IPS-18c (cell line): ENCODE results near the gene DGKG.

Experiments used
- H3K4me3 ChIP-seq: 2 replicates; pipeline ENCODE4 v1.7.0; 2013; ENCODE audit warnings: low read depth, mild to moderate bottlenecking, low read length, moderate library complexity; ENCODE audit not compliant: insufficient read depth
- H3K9me3 ChIP-seq: one replicate; pipeline ENCODE4 v1.6.1; 2013; ENCODE audit warnings: mild to moderate bottlenecking, low read length, moderate library complexity; ENCODE audit not compliant: control insufficient read depth, insufficient read depth

The DGKG gene

GRCh38 chr3:186361762-186362536, at the start of gene DGKG:
Gene DGKG (minus strand): TSS chr3:186362234. CDS start chr3:186320459, 41,775 bp downstream.
- H3K4me3 ChIP-seq, result peak within 1 kb of the TSS; percentile 52
- H3K9me3 ChIP-seq, result peaks cover 2% of the 10 kb centered on the region

GRCh38 chr3:186411089-186411488, 49.1 kb upstream of the DGKG start:
- H3K9me3 ChIP-seq, result no peaks in the 10 kb centered on the region
- no peak overlapping the region for H3K4me3 ChIP-seq

- H3K9me3 ChIP-seq, result no peaks in the 10 kb centered on the region
- no peak overlapping the region for H3K4me3 ChIP-seq
These were observed 44.9 kb upstream of the DGKG start for GRCh38 chr3:186406669-186407635.

- Histone ChIP-seq H3K4me3 (no peak overlapping the region), H3K9me3 (no peaks in the 10 kb centered on the region)
These were observed 39.5 kb upstream of the DGKG start for GRCh38 chr3:186401556-186401955.

- Histone ChIP-seq H3K9me3 (no peaks in the 10 kb centered on the region), H3K4me3 (no peak overlapping the region)
These were observed 38.6 kb upstream of the DGKG start for GRCh38 chr3:186400662-186401061.

DNA sequence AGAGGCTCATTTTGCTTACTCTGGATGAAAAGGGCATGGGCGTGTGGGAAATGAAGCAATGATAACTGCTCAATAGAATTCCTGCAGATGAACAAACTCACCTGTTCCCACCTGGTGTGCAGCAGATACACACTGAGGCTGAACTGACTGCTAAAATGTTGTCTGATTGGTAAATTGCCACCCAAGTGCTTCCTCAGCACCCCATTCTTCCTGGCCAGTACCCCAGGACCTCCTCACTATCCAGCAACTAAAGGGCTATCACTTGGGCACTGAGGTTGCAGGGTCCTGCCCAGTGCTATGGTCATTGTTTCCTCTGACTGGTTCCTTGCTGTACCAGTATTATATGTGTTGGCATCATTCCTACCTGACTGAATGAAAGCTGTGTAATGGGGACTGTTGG, 38.0 kb upstream of the DGKG start:
- no peak overlapping the region for H3K4me3 ChIP-seq
- H3K9me3 ChIP-seq, result no peaks in the 10 kb centered on the region

- Histone ChIP-seq H3K9me3 (no peaks in the 10 kb centered on the region), H3K4me3 (no peak overlapping the region)
These were observed 32.7 kb upstream of the DGKG start for GRCh38 chr3:186394566-186395217.

GRCh38 chr3:186386883-186387560, 25.0 kb upstream of the DGKG start:
- no peaks in the 10 kb centered on the region for H3K9me3 ChIP-seq
- no peak overlapping the region for H3K4me3 ChIP-seq

DNA sequence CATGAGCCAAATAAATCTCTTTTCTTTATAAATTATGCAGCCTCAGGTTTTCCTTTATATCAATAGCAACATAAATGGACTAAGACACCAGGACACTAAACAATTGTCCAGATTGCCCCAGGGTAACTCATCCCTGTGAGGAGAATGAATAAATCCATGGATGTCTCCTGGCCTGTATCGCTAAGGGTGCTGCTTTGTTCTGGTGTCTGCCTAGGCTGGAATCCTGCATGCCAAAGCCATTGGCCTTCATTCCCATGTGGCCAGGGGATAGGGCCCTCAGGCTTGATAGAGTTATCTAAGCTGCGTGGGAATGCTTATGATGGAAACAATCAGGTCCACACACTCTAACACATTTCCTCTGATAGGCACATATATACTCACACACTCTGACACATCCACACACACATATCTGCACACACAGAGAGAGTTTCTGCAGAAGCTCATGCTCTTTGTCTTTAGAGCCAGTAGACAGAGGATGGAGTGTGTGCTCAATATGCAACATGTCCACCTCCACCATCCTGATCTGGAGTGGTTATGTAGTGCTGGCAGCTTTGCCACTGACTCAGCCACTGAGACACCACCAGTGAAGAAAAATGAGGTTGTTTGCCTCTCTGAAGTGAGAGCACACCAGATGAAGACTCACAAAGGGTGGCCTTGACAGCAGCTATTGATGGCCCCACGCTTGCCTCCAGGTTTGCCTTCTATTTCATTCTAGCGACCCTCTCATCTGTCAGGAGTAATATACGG, 24.0 kb upstream of the DGKG start:
- Histone ChIP-seq H3K9me3 (no peaks in the 10 kb centered on the region), H3K4me3 (no peak overlapping the region)

DNA sequence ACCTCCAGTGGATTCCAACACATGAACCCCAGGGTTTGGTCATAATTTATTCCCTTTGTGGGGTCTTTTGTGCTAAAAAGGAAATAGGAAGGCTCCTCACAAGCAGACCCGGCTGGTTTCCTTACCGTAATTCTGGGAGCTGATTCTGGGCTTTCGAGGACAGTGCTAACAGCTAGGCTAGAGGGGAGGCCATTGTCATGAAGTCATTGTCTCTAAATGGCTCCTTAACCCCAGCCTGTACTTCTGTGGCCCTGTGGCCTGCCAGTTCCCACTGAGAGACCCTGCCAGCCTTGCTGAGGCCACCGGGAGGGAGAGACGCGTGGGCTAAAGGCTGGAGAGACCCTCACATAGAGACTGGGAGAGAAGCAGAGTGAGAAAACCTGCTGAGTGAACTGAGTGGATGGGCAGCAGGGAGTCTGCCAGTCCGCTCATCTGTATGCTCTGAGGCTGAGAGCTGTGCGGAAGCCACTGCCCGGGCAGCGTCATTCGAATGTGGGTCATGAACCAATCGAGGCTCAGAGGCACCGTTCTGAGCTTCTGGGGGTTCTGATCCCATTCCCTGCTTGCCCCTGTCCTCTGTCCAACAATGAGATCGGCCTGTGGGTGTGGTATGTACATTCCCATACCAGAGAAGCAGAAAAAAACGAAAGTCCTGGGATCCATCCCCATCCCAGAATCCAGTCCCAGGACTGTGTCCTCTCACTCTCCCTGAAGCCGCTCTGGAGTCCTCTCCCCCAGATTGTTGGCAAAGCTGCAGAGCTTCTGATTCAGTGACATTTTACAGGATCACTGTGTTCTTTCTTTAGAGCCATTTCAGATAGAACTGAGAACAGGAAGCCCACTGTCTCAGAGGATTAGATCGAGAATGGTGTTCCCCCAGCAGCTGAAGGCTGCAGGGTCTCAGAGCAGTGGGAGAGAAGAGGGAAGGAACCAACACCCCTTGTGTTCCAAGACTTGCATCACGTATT, 21.3 kb upstream of the DGKG start:
- Histone ChIP-seq H3K4me3 (no peak overlapping the region), H3K9me3 (no peaks in the 10 kb centered on the region)

- Histone ChIP-seq H3K9me3 (no peaks in the 10 kb centered on the region), H3K4me3 (no peak overlapping the region)
These were observed 20.3 kb upstream of the DGKG start for GRCh38 chr3:186382217-186382885.

GRCh38 chr3:186381424-186382216, 19.6 kb upstream of the DGKG start:
- H3K9me3 ChIP-seq, result no peaks in the 10 kb centered on the region
- no peak overlapping the region for H3K4me3 ChIP-seq

DNA sequence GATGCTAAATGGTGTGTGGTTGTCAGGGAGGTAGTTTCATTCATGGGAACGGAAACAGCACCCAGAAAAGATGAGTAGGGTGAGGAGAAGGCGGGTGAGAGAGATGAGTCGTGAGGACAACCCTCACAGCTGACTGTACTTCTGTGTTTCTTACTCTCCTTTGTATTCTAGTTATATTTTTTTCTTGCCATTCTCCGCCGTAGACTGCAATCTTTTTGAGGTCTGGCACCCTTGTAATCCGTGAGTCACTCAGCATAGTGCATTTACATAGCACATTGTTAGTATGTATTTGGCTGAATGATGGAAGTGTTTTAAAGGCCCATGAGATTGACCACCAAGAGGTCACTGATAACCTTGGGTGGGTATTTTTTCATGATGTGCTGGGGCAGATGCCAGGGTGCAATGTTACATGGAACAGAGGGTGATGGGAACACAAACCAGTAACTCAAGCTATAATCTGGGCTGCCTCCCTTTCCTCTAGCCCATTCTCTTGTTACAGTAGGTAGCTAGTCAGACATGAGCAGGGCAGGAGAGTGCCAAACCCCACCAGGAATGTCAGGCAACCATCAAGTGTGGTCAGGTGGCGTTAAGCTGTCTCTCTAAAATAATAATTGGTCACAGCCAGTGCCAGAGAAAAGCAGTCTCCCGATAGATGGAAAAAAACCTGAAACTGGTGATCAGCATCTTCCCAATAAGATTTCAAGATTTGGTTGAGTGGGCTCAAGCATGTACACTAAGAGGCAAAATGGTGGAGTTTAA, 18.8 kb upstream of the DGKG start:
- Histone ChIP-seq H3K9me3 (no peaks in the 10 kb centered on the region), H3K4me3 (no peak overlapping the region)

DNA sequence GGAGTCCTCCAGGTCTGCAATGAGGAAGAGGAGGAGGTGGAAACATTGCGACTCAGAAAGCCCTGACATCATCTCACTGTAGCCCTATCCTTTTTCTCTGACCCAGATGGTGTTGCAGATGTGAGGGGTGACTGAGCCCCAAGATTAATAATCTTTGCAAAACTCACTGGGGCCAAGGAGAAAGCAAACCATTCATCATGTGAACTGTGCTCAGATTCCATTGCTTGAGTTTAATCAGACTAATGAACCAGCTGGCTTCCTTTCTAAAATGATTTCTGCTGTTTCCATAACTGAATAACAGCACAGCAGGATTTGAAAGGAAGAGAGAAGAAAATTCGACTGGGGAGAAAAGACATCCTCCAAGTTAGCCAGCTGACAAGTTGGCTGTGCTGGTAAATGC, 13.4 kb upstream of the DGKG start:
- no peak overlapping the region for H3K4me3 ChIP-seq
- no peaks in the 10 kb centered on the region for H3K9me3 ChIP-seq
